ENCODE data around the gene GOLGA6L7. TPM values are rescaled to one million over a fixed set of nuclear protein-coding genes. Genes with fewer than 3 reads are reported as not detected.

GOLGA6L7 gene
- total and polyA plus RNA-seq, 2 experiments from 2014 or later, result 0.47 TPM; not detected in 1

DNA sequence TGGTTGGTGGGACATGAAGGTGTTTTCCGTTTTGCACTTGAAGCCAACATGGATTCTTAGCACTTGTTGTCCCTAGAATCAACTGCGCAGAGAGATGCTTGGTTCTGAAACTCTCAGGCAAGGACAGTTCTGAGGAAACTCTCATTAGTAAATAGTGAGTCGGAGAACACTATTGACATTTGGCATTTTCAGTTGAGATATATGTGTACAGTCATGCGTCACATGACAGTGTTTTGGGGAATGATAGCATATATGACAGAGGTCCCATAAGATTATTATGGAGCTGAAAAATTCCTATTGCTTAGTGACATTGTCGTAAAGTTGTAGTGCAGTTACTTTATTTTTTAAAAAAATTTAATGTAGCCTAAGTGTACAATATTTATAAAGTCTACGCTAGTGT lies 43.1 kb upstream of the GOLGA6L7 start:
- no peak for ATAC-seq
- TF ChIP-seq EZH2 (IDR thresholded peaks at IDR 0.05; ENCODE audit: low read depth, unreplicated experiment) (no peak), CREB1 (CRISPR knock-in tag; IDR thresholded peaks at IDR 0.05; ENCODE audit: low read depth) (no peak), ZNF462 (CRISPR knock-in tag; IDR thresholded peaks at IDR 0.05) (no peak), ZNF331 (CRISPR knock-in tag; IDR thresholded peaks at IDR 0.05; ENCODE audit: low read depth) (no peak), ZNF114 (CRISPR knock-in tag; IDR thresholded peaks at IDR 0.05) (no peak), CTCF (conservative IDR thresholded peaks at IDR 0.05; ENCODE audit: low read depth in 2 of 2) (no peak)
- H3K27ac Mint-ChIP-seq, result no peak overlapping the region

More for the DNA sequence above, 43.1 kb upstream of the GOLGA6L7 start:
- H2AFZ ChIP-seq, result no peak overlapping the region
- Mint-ChIP-seq H3K27me3 (ENCODE audit: insufficient read depth, low read depth, poor library complexity) (peaks cover 18% of the 10 kb centered on the region), H3K4me1 (peaks cover 15% of the 10 kb centered on the region), H3K9me3 (peaks cover 12% of the 10 kb centered on the region), H3K36me3 (ENCODE audit: low read depth) (peaks cover 12% of the 10 kb centered on the region), H3K4me3 (no peak overlapping the region)
- no peaks in the 10 kb centered on the region for H3K36me3 ChIP-seq (ENCODE audit: insufficient read depth)
- H3K27ac ChIP-seq (ENCODE audit: low read depth), result no peak overlapping the region
- no peaks in the 10 kb centered on the region for H3K9me2 ChIP-seq (ENCODE audit: insufficient read depth)
- no peaks in the 10 kb centered on the region for H4K20me1 ChIP-seq (replicated peaks; ENCODE audit: insufficient read depth)
- no peaks in the 10 kb centered on the region for H3F3A ChIP-seq (replicated peaks; ENCODE audit: low read depth)
- H3K4me1 ChIP-seq (ENCODE audit: insufficient read depth), result no peaks in the 10 kb centered on the region
- no peak overlapping the region for H3K4me2 ChIP-seq
- H3K27me3 ChIP-seq (ENCODE audit: insufficient read depth), result peaks cover 11% of the 10 kb centered on the region
- DNase-seq (ENCODE audit: low spot score), result no peak
- H3K4me3 ChIP-seq, result no peak overlapping the region
- H3K79me2 ChIP-seq (replicated peaks; ENCODE audit: insufficient read depth), result no peaks in the 10 kb centered on the region

All from GM23338 (cell line).